Measurements from ENCODE around the gene PLCB2.

Gene PLCB2

DNA sequence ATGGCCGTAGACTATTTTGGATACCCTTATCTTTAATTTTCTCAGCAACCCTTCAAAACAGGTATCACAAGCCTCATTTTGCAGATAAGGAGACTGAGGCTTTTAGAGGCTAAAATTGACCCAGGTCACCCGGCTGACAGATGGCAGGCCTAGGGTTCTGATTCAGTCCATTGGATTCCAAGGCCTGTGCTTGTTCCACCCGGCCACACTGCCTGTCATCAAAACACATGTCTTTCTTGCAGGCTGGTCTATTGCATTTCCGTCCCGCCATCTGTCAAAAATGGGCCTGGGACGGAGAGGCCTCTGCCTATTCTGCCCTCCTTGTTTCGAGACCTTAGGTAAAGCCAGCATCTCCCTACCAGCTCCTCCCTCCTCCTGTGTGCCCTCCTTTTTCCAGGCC lies 23.9 kb upstream of the PLCB2 start:
- DNase-seq (ENCODE audit: insufficient read length) (no peak), FAIRE-seq (no peak)

DNA sequence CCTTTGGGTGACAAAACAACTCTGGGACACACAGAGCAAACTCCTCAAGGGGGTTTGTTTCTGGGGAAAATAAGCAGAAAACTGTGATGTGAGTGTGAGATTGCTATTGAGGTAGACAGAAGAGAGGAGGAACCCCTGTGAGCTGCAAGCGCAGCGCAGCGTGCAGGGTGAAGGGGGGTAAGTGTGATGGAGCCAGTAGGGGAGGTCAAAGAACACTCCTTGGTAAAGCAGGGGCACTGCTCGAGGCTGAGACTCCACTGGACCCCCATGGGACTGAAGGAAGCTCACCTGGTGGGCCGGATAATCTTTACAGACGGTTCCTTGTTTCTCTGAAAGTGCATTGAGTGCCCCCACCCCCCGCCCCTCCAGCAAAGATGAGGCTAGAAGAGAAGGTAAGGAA lies 23.3 kb upstream of the PLCB2 start:
- DNase-seq (ENCODE audit: insufficient read length) (no peak), FAIRE-seq (no peak)
- TF ChIP-seq POLR2A (IDR thresholded peaks at IDR 0.05; ENCODE audit: low read depth, low read length) (no peak), TAF1 (IDR thresholded peaks at IDR 0.05; ENCODE audit: borderline replicate concordance, low read depth, low read length) (no peak), POLR2AphosphoS5 (IDR thresholded peaks at IDR 0.05; ENCODE audit: low read depth, low read length) (no peak)

More for the DNA sequence above, 23.9 kb upstream of the PLCB2 start:
- TF ChIP-seq POLR2A (IDR thresholded peaks at IDR 0.05; ENCODE audit: low read depth, low read length) (no peak), POLR2AphosphoS5 (IDR thresholded peaks at IDR 0.05; ENCODE audit: low read depth, low read length) (no peak), TAF1 (IDR thresholded peaks at IDR 0.05; ENCODE audit: borderline replicate concordance, low read depth, low read length) (no peak)

DNA sequence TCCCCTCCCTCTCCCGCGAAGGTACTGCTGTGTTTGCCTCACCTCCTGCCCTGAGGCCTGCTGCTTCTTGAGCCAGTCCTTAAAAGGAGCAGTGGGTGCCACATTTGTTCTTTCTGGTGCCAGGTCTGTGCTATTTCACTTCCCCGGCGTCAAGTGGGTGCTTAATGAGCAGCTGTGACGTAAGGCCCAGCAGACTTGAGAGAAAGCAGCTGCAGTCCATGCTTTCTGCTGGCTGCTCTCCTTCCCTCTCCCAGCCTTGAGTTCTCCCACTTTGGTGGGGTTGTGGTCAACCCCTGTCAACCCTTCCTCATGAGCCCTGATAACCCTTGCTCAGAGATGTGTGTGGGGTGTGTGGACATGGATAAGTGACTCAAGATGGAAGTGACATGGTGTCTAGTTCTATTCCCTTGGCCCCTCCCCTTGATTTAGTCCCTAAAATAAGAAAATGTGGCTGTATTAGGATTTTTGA lies 22.7 kb upstream of the PLCB2 start:
- TF ChIP-seq POLR2A (IDR thresholded peaks at IDR 0.05; ENCODE audit: low read depth, low read length) = no peak
- no peak for TF ChIP-seq TAF1 (IDR thresholded peaks at IDR 0.05; ENCODE audit: borderline replicate concordance, low read depth, low read length)
- TF ChIP-seq POLR2AphosphoS5 (IDR thresholded peaks at IDR 0.05; ENCODE audit: low read depth, low read length) = no peak
- DNase-seq (ENCODE audit: insufficient read length) = no peak
- no peak for FAIRE-seq

DNA sequence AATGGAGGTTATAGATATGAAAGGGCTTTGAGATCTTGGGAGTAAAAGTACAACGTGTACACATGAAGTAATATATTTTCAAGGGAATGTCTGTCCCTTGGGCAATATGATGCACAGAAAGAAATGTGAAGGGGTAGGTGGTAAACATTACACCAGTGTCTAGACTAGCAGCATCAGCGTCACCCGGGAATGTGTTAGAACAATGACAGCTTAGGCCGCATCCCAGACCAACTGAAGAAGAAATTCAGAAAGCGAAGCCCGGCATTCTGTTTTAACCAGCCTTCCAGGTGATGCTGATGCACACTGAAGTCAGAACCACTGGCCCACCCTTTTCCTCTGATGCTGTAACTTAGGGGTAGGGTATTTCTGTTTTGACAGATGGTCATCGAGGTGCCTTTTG lies 22.1 kb upstream of the PLCB2 start:
- TF ChIP-seq POLR2AphosphoS5 (IDR thresholded peaks at IDR 0.05; ENCODE audit: low read depth, low read length) = no peak
- no peak for TF ChIP-seq POLR2A (IDR thresholded peaks at IDR 0.05; ENCODE audit: low read depth, low read length)
- no peak for TF ChIP-seq TAF1 (IDR thresholded peaks at IDR 0.05; ENCODE audit: borderline replicate concordance, low read depth, low read length)
- DNase-seq (ENCODE audit: insufficient read length) = no peak
- no peak for FAIRE-seq

DNA sequence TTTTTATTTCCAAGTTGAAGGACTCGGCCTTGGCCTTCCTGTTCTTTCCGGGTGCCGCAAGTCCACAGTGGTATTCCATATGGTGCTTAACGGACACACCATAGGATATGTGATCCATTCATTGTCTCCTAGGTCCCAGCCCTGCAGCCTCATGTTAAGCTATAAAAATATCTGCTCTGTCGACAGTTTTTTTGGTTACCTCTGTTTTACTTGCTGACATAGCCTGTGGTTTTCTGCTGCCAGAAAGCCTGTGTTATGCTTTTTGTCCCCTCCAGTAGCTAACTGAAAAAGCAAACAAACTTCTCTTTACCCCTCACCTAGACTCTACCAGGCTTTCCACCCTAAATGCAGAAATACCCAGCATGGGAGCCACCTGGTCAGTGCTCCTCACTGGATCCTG lies 21.0 kb upstream of the PLCB2 start:
- FAIRE-seq (no peak), DNase-seq (ENCODE audit: insufficient read length) (no peak)
- TF ChIP-seq POLR2AphosphoS5 (IDR thresholded peaks at IDR 0.05; ENCODE audit: low read depth, low read length) = no peak
- no peak for TF ChIP-seq TAF1 (IDR thresholded peaks at IDR 0.05; ENCODE audit: borderline replicate concordance, low read depth, low read length)
- no peak for TF ChIP-seq POLR2A (IDR thresholded peaks at IDR 0.05; ENCODE audit: low read depth, low read length)

DNA sequence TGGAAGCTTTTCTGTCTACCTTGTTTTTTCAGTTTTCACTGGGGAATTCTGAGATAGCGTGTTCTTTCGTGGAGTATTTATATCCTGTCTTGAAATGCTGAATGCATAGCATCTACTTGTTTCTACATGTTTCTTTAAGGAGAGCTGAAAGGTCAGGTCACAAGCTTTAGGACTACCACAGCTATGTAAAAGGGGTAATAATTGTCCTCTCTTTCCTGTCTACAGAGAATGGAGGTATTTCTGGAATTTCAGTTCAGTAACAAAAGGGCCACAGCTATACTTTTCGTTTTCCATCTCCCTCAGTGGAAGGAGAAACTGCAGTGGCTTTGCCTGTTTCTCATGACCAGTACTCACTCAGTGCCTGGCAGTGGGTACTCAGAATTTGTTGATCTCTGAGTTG lies 20.4 kb upstream of the PLCB2 start:
- DNase-seq (ENCODE audit: insufficient read length) (no peak), FAIRE-seq (no peak)
- no peak for TF ChIP-seq POLR2A (IDR thresholded peaks at IDR 0.05; ENCODE audit: low read depth, low read length)
- TF ChIP-seq TAF1 (IDR thresholded peaks at IDR 0.05; ENCODE audit: borderline replicate concordance, low read depth, low read length) = no peak
- TF ChIP-seq POLR2AphosphoS5 (IDR thresholded peaks at IDR 0.05; ENCODE audit: low read depth, low read length) = no peak

DNA sequence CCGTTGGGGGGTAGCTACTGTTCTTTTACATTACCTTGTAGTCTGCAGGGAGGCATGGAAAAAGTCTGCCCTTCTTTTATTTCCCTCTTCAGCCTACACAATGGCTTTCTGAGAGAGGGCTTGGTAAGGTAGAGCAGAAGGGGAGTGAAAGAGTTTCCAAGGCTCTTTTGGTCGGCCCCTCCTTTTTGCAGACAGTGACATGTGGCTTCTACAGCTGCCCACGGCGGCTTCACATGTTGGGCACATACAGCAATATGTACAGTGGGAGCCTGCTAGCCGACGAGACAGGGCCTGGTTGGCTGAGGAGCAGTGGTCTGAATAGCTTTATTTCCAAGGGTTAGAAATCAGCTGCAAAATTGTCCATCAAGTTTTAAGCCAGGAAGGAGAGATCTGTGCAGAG lies 19.7 kb upstream of the PLCB2 start:
- no peak for FAIRE-seq
- TF ChIP-seq POLR2A (IDR thresholded peaks at IDR 0.05; ENCODE audit: low read depth, low read length) = no peak
- TF ChIP-seq POLR2AphosphoS5 (IDR thresholded peaks at IDR 0.05; ENCODE audit: low read depth, low read length) = no peak
- no peak for TF ChIP-seq TAF1 (IDR thresholded peaks at IDR 0.05; ENCODE audit: borderline replicate concordance, low read depth, low read length)
- no peak for DNase-seq (ENCODE audit: insufficient read length)

DNA sequence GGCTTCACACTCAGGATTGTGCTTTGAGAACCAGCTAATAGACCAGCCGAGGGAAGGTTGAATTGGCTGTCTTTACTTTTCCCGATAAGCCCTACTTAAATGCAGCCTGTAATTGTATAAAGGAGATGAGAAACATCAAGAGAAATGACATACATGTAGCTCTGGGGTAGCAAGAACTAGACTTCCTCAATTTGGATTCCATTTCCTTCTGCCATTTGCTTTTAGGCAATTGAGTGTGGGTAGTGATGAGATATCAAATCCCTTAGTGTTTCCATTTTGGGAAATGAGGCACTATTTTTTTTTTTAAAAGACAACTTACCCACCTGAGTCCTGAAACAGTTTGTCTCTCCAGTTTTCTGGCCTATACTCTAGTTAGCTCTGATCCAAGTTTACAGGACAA lies 18.0 kb upstream of the PLCB2 start:
- DNase-seq (ENCODE audit: insufficient read length) (no peak), FAIRE-seq (no peak)
- no peak for TF ChIP-seq POLR2AphosphoS5 (IDR thresholded peaks at IDR 0.05; ENCODE audit: low read depth, low read length)
- no peak for TF ChIP-seq TAF1 (IDR thresholded peaks at IDR 0.05; ENCODE audit: borderline replicate concordance, low read depth, low read length)
- TF ChIP-seq POLR2A (IDR thresholded peaks at IDR 0.05; ENCODE audit: low read depth, low read length) = no peak

DNA sequence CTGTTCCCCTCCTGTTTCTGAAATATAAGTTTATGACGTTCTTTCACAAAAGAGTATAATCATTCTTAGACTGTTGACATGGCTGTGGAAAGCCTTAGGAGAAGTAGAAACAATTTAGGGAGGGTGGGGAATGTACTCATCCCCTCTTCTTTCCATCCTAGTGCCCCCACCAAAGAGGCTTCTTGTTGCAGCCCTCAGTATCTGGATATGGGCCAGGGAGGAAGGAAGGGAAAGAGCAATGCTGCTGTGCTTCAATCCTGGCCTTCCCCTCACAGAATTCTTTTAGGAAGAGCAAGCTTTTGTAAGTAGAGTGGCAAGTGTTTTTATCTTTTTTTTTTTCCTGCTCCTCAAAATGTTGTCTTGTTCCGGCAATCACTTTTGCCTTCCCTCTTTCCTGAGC lies 17.5 kb upstream of the PLCB2 start:
- TF ChIP-seq TAF1 (IDR thresholded peaks at IDR 0.05; ENCODE audit: borderline replicate concordance, low read depth, low read length) = no peak
- no peak for TF ChIP-seq POLR2AphosphoS5 (IDR thresholded peaks at IDR 0.05; ENCODE audit: low read depth, low read length)
- TF ChIP-seq POLR2A (IDR thresholded peaks at IDR 0.05; ENCODE audit: low read depth, low read length) = no peak
- no peak for FAIRE-seq

DNA sequence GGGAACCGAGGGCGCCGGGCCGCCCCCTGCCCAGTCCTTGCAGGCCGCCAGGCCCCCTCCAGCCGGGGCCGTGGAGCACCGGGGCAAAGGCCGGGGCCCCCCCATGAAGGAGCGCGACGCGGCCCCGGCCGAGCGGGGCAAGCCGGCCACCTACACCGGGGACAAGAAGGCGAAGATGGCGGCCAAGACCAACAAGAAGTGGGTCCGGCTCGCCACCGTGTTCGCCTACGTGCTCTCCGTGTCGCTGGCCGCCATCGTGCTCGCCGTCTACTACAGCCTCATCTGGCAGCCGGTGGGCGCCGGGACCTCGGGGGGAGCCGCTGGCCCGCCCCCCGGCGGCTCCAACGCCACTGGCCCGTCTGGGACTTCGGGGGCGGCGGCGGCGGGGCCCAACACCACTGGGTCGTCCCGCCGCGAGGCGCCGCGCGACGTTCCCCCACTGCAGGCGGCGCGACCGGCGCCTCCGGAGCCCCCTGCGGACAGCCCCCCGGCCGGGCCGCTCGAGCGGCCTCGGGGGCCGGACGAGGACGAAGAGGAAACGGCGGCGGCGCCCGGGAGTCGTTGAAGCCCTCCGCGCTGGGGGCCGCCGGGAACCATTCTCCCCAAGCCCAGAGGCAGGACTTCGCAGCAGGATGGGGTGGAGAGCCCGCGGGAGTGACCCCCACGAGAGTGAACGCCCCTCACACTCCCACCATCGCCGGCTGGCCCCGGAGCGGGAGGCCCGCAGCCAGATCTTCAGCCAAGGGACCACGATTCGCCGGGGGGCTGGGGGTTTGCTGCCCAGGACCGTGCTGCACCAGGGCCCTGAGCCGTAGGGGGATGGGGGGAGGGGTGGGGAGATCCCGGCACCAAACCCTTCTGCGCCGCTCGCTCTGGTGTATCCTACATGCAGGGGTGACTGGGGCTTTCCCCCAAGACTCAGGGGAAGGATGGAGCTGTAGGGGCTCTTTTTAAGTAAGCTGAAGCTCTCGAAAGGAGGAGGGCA lies 16.5 kb upstream of the PLCB2 start:
- DNase-seq (ENCODE audit: insufficient read length) = no peak
- FAIRE-seq = no peak
- TF ChIP-seq POLR2AphosphoS5 (IDR thresholded peaks at IDR 0.05; ENCODE audit: low read depth, low read length) = no peak
- TF ChIP-seq TAF1 (IDR thresholded peaks at IDR 0.05; ENCODE audit: borderline replicate concordance, low read depth, low read length) = no peak
- no peak for TF ChIP-seq POLR2A (IDR thresholded peaks at IDR 0.05; ENCODE audit: low read depth, low read length)

More for the DNA sequence above, 17.5 kb upstream of the PLCB2 start:
- DNase-seq (ENCODE audit: insufficient read length) = no peak

DNA sequence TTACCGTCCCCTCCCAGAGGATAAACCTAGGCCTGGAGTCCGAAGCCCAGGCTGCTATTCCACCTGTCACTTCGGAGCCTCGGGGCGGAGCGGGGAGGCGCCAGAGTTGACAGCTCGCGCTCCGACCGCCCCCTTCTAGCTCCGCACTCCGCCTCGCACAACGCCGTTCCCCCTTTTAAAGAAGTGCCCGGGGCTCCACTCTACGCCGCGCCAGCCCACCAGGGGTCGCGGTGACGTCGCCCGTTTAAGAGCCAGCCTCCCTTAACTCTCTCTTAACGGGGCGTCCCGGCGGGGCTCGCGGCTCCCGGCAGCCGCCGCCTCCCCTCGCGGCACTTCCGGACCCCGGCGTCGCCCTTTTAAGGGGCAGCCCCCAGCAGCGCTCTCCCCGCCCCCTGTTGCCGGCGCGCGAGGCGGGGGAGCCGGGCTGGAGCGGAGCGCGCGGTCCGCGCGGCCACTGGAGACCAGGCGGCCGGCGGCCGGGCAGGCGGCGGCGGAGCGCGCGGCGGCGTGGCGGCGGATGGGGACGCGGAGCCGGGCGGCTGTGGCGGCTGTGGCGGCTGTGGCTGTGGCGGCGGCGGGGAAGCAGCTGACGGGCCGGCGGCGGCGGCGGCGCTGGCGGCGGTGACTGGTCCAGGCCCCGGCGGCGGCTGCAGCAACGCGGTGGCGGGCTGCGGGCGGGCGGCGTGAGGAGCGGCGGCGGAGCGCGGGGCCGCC lies 15.7 kb upstream of the PLCB2 start, which contains the start of gene INAFM2:
Gene INAFM2, plus strand, starts transcription at position 454 of the 714 bp plus-strand sequence. CDS start 364 bp downstream, outside the sequence.
- TF ChIP-seq TAF1 (IDR thresholded peaks at IDR 0.05; ENCODE audit: borderline replicate concordance, low read depth, low read length) (no peak), POLR2A (IDR thresholded peaks at IDR 0.05; ENCODE audit: low read depth, low read length) (peak; percentile 30; the same call in 1 of the 2 replicates)
- DNase-seq (ENCODE audit: insufficient read length) = peak; percentile 99
- FAIRE-seq = peak; percentile 92

All from GM12892 (cell line).